ENCODE data around the gene TRIAP1.
"Not testable (repeated sequence)": the region's sequence is repeated elsewhere in the genome, so short reads cannot be mapped to it uniquely, and the experiment has no call there.

The TRIAP1 gene

DNA sequence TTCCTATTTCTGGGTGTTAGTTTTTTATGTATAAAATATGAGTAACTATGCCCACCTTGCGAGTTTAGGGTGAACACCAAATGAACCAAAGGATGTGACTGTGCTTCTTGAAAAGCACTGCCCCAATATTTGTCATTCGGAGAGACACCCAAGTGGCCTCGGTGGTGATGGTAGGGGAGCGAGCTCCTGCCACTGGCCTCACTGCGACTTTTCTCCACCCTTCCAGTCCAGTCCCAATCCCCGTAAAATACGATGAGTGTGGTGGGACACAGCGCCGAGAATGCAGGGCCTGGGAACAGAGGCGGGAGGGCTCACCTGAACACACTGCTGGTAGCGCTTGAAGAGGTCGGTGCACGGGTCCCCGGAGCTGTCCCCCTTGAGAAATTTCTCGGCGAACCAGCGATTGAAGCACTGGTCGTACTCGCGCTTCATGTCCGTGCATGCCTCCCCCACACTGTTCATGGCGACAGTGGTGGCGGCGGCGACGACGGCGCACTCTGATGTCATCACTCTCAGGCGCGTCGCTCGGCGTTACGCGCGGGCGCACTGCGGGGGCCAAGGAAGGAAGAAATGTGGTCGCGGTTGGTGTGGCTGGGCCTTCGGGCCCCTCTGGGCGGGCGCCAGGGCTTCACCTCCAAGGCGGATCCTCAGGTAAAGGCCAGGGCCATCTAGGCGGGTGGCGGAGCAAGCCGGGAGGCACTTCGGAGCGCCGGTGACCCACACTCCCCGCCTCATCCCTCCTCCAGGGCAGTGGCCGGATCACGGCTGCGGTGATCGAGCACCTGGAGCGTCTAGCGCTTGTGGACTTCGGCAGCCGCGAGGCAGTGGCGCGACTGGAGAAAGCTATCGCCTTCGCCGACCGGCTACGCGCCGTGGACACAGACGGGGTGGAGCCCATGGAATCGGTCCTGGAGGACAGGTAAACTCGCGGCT lies at the start of gene TRIAP1, which contains the start of gene GATC:
TRIAP1 (minus strand) TSS at position 474 of the 933 bp plus-strand sequence; CDS start at position 462, 12 bp downstream.
GATC (plus strand) TSS at position 534 of the 933 bp plus-strand sequence; CDS start at position 571, 37 bp downstream.
- peak; percentile 84 for DNase-seq (ENCODE audit: low read depth)

DNA sequence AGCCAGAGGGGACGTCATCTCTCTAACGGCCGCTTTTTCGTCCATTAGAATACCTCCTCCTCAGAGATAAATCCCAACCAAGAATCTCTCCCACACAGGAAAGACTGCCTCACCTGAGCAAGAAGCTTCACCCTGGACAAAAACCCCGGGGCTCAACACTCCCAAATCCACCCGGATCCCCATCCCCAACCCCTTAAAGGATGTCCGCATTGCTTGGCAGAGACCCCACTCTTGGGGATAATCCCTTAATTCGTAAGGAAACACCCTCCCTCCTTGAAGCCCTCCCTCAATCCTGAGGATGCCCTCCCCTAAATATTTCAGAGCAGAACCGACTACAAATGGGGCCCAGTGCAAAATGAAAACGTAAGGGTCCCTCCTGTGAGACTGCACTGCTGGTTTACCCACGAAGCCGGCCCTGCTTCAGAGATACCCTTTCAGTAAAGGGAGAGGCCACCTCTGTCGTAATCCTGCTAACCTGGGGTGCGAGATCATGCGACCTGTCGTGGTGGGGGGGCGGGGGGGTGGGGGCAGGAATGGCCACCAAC lies 49.1 kb upstream of the TRIAP1 start:
- DNase-seq (ENCODE audit: low read depth): no peak

DNA sequence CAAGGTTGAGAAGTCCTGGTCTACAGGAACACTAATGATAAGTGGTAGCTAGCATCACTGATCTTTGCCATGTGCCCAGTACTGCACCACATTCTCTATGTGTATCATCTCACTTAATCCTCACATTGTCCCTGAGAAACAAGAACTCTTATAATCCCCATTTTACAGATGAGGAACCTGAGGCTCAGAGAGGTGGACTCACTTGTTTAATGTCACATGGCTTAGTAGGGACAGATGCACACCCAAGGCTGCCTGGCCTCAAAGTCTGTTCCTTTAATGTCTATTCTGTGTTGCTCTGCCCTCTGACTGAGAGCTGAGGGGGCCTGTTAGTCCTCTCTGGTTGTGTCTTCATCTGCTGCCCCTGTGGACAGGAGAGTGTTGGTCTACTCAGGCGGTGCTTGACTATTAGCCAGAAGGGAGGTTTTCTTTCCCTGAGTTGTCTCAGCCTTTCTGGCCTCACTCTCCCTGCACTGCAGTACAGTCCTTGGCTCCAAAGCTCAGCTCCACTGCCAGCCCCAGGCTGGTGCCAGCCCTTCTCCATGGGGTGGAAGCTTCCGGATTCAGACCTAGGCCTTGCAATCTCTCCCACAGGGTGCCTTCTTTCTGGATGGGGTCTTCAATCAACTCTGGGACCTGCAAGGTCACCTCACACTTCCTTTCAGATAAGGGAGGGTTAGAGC lies 44.8 kb upstream of the TRIAP1 start:
- DNase-seq (ENCODE audit: low read depth): no peak

DNA sequence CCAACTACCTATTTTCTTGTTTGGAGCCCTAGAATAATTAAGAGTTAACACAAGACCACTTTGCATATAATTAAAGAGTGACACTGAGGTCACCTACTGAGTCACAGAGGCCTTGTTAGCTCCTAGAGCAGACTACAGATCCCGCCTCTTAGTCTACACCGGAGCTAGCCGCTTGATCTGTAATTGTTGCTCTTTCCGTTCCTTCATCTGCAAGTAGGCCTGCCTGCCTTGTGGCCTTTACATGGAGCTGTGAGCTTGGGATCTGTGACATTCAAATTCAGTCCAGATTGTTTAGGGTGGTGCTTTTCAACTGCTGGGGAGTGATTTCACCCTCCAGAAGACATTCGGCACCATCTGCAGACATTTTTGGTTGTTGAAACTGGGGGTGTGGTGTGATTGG lies 44.1 kb upstream of the TRIAP1 start:
- DNase-seq (ENCODE audit: low read depth): no peak

DNA sequence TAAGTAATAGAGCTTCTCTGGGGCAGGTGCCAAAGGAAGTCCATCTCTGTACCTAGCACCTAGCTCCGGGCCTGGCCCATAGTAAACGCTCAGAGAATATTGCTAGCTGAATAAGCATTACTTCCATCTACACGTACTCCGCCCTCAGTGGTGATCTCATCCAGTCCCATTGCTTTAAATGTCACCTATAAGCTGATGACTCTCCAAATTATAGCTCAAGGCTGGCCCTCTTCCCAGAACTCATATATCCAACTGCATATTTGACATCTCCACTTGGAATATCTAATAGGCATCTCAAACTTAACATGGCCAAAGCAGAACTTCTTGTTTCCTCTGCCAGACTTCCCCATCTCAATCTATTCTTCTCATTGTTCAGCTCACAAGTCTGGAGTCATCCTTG lies 42.8 kb upstream of the TRIAP1 start:
- DNase-seq (ENCODE audit: low read depth): no peak

DNA sequence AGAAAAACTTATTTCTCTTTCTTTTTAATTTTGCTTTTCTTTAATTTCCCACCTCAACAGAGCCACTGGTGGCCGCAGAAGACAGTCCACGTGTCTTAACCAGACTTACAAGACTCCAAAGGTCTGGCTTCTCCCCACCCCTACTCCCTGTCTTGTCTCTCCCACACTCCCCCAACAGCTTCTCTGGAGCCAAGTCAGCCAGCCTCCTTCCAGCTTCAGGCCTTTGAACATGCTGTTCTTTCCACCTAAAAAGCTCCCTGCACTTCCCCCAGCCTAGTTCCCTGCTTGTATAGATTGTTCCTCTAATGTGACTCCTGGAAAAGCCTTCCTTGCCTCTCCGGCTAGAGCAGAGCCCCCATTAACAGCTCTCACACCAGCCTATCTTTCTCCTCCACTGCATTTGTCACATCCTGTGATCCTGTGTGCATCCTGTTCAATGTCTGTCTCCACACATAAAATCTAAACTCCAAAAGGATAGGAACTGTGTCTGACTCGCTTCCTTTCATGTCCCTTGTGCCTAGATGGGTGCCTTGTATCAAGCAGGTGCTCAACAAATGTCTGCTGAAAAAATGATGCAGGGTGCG lies 42.0 kb upstream of the TRIAP1 start:
- DNase-seq (ENCODE audit: low read depth): no peak

DNA sequence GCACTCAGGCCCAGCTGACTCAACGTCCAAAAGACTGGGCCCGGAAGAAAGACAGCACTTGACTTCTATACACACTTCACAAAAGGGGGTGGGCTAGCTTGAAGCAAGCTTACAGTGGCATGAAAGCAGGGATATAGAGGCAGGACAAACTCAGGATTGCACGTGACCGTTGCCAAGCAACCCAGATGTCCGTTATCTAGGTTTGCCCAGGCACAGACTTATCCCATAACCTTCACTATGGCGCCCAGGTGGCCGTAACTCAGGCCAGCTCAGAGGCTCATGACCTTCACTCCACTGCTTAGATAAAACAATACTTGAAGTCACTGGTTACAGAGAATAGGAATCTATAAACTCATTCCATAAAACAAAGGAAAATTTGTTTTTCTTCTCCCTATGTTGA lies 41.4 kb upstream of the TRIAP1 start:
- not testable (repeated sequence) for DNase-seq (ENCODE audit: low read depth)

DNA sequence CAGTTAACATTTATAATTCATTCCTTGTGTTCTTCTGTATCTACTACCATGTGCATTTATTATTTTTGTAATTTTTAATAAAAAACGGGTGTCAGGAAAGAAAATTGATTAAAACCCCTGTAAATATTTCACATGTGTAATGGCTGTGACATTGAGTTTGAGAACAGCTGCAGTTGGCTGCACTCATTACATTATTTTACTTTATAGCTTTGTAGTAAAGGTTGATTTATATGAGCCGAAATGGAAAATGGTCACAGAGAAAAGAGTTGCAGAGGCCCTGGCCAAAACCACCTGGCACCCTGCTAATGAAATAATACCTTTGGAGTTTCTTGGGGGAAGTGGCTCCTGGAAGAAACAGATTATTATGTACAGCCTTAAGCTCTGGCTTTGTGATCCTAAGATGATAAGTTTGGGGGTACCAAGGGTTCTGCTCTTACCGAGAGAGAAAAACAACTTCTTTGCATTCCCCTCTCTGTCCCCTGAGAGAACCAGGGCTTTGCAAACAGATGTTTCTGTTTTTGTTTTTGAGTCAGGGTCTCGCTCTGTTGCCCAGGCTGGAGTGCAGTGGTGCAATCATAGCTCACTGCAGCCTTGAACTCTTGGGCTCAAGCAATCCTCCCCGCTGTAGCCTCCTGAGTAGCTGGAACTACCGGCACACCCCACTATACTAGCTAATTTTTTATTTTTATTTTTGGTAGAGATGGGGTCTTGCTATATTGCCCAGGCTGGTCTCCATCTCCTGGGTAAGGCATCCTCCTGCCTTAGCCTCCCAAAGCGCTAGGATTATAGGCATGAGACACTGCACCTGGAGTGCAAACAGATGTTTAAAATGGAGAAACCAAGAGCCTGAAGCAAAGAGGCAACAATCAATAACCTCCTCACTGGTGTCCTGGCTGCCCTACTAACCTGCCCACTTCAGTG lies 40.0 kb upstream of the TRIAP1 start:
- no peak for DNase-seq (ENCODE audit: low read depth)

DNA sequence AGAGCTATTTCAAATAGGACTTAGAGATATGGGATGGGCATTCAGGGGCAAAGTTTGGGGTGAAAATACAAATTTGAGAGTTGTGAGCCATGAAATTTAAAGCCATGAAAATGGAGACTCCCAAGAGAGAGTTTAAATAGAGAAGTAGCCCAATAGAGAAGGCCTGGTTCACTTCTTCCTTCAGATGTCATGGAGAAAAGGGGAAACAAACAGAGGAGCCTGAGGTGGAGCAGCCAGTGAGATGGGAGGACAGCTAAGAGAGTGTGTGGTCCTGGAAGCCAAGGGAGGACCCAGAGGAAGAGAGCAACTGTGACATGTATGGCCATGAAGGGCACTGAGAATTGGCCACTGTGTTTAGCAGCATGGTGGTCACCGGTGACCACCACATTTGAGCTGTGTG lies 37.4 kb upstream of the TRIAP1 start:
- DNase-seq (ENCODE audit: low read depth): no peak

DNA sequence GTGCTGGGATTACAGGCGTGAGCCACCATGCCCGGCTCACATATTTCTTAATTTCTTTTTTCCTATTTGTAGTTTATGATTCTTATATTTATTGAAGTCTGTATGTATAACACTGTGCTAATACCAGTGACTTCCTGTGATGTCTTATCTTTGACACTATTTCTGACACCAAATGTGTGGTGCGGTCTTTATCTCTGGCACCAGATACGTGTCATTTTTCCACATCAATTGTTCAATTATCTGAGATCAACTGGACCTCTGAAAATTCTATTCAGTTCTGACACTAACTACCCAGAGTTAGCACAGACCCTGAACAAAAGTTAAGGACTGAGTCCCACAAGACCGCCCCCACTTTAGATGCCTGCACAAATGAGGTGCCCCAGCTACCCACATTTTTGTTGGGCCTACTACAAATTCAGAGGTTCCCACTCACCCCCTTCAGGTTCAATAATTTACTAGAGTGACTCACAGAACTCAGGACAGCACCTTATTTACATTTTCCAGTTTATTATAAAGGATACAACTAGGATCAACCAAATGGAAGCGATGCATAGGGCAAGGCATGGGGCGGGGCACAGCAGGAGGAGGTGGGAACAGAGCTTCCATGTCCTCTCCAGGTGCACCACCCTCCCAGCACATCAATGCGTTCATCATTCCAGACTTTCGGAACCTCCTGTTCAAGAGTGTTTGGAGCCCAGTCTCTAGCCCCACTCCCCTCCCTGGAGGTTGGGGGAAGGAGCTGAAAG lies 35.0 kb upstream of the TRIAP1 start:
- no peak for DNase-seq (ENCODE audit: low read depth)

DNA sequence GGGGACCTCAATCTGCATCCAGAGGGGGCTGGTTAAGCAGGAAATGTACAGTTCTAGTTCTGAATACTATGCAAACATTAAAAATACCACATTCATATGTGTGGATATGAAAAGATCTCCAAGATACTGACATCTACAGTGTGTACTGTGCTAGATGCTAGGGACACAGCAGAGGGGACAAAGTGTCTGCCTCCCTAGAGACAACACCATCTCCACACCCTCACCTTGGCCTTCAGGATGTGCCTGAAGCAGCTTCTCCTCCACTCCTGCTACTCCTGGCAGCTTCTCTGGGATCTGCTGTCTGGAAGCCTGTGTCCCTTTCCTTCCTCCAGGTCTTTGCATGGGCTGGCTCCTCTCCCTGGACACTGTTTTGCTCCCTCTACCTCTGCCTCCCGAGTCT lies 34.0 kb upstream of the TRIAP1 start:
- no peak for DNase-seq (ENCODE audit: low read depth)

DNA sequence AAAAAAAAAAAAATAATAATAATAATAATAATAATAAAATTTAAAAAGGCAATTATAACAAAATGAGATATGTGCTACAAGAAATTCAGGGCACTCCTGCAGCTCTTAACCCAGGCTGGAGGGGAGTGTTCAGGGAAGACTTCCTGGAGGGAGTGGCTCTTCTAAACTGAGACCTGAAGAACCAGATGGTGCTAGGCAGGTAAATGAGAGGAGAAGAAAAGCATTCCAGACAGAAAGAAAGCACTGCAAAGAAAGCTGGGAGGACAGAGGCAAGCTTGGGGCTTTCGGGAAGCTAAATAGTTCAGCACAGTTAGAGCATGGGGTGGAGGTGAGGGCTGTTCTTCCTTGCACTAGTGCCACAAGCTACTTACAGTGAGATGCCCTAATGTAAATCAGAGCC lies 33.3 kb upstream of the TRIAP1 start:
- no peak for DNase-seq (ENCODE audit: low read depth)

DNA sequence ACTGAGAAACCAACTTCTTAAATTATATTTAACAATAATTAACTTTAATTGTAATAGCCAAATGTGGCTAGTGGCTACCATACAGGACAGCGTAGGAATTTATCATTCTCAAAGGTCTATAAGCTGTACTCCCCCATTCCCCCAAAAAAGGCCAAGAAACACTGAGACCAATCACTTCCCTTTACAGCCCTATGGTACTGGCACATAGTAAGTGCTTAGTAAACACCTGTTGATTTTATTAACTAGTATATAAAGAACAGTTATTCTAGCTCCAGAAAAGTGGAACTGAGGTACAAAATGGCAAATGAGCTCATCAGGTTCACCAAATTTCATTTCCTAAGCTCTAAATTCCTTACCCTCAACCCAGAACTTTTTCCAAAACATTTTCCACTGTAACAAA lies 29.5 kb upstream of the TRIAP1 start:
- DNase-seq (ENCODE audit: low read depth): no peak

DNA sequence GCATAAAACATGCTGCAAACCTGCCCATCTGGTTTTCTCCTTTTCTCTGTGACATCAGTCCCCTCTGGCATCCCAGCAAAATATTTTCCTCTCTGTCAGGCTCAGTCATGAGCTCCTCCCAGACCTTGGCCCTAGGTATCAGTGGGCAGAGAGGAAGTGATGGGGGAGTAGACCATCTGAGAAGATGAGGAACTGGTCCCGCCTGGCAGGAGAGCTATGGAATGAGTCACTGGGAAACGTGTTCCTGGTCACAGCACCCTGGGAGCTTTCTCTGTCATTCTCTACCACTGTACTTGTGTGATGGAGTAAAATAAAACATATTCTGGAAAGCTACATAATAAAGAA lies 28.4 kb upstream of the TRIAP1 start:
- DNase-seq (ENCODE audit: low read depth): peak; percentile 93

DNA sequence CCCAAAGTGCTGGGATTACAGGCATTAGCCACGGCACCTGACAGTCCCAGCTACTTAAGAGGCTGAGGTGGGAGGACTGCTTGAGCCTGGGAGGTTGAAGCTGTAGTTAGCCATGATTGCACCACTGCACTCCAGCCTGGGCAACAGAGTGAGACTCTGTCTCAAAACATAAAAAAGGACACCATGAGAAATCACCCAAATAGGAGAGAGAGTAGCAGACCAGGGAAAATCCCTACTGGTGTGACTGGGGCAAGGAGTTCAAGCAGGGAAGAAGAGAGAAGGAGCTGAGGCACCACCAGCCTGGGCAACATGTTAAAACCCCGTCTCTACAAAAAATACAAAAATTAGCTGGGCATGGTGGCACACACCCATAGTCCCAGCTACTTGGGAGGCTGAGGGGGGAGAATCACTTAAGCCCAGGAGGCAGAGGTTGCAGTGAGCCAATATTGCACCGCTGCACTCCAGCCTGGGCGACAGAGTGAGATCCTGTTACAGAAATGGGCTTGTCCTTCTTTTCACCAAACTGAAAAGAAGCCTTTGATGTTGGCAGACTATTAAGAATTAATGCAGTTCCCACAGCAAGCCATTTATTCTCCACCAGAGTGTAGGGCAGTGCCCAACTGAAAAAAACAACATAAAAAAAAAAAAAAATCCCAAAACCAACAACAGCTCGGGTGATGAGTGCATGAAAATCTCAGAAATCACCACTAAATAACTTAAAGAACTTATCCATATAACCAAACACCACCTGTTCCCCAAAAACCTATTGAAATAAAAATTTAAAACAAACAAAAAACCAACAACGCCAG lies 27.8 kb upstream of the TRIAP1 start:
- no peak for DNase-seq (ENCODE audit: low read depth)

DNA sequence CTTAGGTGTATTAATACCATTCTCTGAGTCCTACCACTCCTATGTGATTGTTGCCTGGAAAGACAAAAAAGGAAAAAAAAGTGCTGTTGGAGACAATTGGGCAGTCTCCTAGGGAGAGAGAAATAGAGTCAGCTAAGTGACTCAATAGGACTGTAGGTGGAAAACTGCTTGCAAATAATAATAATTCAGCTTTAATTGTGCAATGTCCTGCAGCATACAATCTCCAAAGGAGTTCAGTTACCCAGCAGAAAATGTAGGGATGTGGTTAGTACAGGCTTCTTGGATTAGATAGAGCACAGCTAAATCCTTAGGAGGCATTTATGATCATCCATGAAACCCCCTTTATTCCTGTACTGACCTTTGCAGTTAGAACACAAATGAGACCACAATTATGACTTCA lies 26.3 kb upstream of the TRIAP1 start:
- DNase-seq (ENCODE audit: low read depth): no peak

DNA sequence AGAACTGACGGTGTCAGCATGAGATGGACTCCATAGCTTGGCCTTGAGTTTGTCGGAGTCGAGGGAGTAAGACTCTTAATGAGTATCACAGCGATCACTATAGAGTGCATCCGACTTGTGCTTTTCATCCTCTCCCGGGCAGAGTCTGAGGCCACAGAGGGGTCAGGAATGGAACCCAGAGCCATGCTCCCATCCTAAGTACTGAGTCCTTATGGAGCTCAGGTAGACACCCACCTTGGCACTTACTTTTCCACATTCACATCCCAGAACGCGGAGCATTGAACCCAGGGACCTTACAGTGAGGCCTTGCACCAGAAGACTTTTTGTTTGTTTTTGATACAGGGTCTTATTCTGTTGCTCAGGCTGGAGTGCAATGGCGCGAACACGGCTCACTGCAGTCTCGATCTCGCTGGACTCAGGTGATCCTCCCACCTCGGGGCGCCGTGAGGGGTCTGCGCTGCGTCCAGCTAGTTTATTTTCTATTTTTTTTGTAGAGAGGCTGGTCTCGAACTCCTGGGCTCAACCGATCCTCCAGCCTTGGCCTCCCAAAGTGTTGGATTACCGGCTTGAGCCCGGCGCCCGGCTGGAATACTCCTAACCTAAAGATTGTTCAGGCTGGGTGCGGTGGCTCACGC lies 24.1 kb upstream of the TRIAP1 start:
- peak; percentile 36 for DNase-seq (ENCODE audit: low read depth)

DNA sequence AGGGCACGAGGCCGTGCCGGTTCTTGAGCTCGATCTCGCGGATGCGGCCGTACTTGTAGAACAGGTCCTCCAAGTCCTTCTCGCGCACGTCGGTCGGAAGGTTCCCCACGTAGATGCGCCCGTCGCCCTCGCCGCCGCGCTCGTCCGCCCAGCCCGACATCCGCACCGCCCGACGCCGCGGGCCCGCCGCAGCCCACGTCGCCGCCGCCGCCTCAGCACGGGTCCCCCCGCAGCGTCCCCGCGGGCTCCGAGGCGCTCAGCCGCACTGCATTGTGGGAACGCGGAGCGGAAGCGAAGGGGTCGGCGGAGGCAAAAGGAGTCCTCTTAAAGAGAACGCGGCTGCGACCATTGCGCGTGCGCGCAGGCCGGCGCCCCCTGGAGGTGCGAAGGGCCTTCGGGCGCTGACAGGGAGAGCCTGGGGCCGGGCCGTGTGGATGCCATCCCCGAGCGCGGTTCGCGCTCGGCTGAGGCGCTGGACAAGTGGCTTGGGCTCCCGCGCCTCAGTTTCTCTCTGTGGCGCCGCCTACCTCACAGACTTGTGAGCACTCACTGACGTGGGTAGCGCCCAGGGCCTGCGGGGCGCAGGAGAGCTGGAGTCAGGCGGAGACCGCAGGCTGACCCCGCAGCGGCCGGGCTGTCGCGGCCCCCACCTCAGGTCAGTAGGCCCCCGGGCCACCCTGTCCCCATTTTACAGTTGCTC lies 23.4 kb upstream of the TRIAP1 start, which contains the start of gene SRSF9:
SRSF9 (minus strand) TSS at position 299 of the 700 bp plus-strand sequence; CDS start at position 160, 139 bp downstream.
- peak; percentile 98 for DNase-seq (ENCODE audit: low read depth)

All from ELR (cell line).